ENCODE data around the gene KLF15.

Gene KLF15

GRCh38 chr3:126304291-126304690, 52.9 kb downstream of the KLF15 start:
- no peak for DNase-seq

- no peak for DNase-seq
These were observed 53.9 kb downstream of the KLF15 start for GRCh38 chr3:126303272-126303671.

- DNase-seq = no peak
These were observed 56.3 kb downstream of the KLF15 start for GRCh38 chr3:126300761-126301481.

- no peak for DNase-seq
These were observed 57.0 kb downstream of the KLF15 start for GRCh38 chr3:126300001-126300760.

- no peak for DNase-seq
These were observed 61.7 kb downstream of the KLF15 start for GRCh38 chr3:126295407-126295939.

GRCh38 chr3:126294211-126294808, 62.9 kb downstream of the KLF15 start:
- no peak for DNase-seq

- no peak for DNase-seq
These were observed 63.7 kb downstream of the KLF15 start for GRCh38 chr3:126293370-126294082.

Data from activated gamma-delta T cell treated with Interleukin-2 at 50 U/mL for 16 hours (primary cell).